Loucy (cell line): ENCODE measurements around the gene PSMD2.

Experiments
- EZH2phosphoT487 ChIP-seq: fragments of 200-600 bp; IDR thresholded peaks from 2 replicates; pipeline ENCODE4 v1.6.1; 2018; ENCODE audit warnings: antibody characterized with exemption, mild to moderate bottlenecking, moderate library complexity, borderline replicate concordance
- TF ChIP-seq, protein P1 (sequence below): fragments of 200-600 bp; sonication (generic); conservative IDR thresholded peaks from 2 replicates; pipeline ENCODE4 v1.5.1; 2014; ENCODE audit warnings: mild to moderate bottlenecking, antibody characterized with exemption, low read length

GRCh38 chr3:184337399-184337714, 38.3 kb downstream of the PSMD2 start, which contains the start of gene FAM131A:
- TF ChIP-seq, protein P1, sequence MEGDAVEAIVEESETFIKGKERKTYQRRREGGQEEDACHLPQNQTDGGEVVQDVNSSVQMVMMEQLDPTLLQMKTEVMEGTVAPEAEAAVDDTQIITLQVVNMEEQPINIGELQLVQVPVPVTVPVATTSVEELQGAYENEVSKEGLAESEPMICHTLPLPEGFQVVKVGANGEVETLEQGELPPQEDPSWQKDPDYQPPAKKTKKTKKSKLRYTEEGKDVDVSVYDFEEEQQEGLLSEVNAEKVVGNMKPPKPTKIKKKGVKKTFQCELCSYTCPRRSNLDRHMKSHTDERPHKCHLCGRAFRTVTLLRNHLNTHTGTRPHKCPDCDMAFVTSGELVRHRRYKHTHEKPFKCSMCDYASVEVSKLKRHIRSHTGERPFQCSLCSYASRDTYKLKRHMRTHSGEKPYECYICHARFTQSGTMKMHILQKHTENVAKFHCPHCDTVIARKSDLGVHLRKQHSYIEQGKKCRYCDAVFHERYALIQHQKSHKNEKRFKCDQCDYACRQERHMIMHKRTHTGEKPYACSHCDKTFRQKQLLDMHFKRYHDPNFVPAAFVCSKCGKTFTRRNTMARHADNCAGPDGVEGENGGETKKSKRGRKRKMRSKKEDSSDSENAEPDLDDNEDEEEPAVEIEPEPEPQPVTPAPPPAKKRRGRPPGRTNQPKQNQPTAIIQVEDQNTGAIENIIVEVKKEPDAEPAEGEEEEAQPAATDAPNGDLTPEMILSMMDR = no peak
- TF ChIP-seq EZH2phosphoT487 = no peak
